GM21526 (cell line): ENCODE results near the gene ORAI3.

Source experiments
- ATAC-seq: cut with Tn5 transposase; IDR thresholded peaks from one replicate; pipeline ENCODE4 v1.9.1; 2021; ENCODE audit warnings: moderate library complexity; ENCODE audit not compliant: unreplicated experiment, low FRiP score

Gene ORAI3

DNA sequence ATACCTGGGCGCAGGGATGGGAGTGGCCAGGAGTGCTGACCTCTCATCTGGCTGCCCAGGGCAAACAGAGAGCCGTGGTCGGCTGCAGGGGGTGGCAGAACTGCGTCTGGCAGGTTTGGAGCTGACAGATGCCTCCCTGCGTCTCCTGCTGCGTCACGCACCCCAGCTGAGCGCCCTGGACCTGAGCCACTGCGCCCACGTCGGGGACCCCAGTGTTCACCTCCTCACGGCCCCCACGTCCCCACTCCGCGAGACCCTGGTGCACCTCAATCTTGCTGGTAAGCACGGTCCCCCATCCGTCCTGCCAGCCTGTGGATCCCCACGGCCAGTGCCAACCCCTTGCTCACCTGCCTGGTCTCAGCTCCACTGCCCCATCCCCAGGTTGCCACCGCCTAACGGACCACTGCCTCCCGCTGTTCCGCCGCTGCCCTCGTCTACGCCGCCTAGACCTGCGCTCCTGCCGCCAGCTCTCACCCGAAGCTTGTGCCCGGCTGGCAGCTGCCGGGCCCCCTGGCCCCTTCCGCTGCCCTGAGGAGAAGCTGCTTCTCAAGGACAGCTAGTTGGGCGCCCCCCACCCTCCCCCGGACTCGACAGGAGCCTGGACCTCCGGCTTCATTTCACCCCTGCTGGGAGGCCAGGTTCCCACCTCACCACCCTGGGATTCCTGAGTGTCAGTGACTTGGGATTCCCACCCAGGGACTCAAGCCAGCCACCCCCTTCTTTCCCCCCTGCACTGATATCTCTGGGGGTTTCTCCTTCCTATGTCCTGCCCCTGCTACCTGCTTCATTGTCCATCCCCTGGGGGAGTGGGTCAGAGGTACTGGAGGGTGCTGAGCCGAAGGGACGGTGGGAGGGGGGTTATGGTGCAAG lies 2.0 kb upstream of the ORAI3 start:
- no peak for ATAC-seq

DNA sequence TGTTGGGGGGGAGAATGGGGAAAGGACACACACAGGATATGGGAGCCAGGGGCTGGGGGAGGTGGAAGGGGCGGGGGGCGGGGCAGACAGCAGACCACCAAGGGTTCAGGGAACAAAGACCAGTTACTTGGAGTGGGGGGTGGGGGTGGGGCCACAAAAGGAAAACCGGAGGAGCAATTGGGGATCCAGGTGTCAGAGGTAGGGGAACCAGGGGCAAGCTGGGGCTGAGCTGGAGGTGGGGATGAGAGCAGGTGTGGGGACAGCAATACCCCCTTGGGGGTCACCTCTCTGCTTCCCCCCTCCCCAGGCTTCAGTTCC lies 1.4 kb upstream of the ORAI3 start:
- no peak for ATAC-seq

DNA sequence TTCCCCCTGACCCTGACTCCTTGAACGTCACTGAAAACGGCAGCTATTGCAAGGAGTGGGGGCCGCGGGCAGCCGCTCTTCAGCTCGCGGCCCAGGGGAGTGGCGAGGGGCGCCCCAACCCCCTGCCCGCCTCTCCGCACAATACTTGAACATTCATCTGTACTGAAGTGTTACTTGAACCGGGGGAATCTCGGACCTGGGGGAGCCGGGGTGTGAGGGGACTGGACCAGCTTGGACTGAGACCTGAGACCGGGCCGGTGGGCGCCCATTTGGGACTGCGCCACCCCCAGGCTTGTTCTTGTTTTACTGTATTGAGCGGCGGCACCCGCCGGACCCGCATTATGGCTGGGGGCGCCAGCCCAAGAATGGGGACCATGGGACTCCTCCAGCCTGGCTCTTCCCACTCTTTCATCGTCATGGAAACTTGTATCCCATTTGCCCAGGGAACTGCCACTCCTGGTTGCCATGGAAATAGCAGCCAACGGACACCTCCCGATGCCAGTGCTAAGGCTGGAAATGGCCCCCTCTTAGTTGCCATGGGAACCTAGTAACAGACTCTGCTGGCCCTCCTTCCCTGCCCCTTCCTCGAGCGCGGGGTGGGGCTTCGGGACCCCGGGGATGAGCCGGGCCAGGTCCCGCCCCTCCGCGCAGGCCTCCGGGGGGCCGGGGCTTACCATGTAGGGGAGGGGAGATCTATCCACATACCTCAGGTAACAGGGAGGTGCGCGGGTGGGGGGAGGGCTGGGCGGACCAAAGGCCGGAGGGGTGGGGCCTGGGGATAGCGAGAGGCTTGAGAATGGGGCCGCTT lies 805 bp upstream of the ORAI3 start:
- no peak for ATAC-seq

DNA sequence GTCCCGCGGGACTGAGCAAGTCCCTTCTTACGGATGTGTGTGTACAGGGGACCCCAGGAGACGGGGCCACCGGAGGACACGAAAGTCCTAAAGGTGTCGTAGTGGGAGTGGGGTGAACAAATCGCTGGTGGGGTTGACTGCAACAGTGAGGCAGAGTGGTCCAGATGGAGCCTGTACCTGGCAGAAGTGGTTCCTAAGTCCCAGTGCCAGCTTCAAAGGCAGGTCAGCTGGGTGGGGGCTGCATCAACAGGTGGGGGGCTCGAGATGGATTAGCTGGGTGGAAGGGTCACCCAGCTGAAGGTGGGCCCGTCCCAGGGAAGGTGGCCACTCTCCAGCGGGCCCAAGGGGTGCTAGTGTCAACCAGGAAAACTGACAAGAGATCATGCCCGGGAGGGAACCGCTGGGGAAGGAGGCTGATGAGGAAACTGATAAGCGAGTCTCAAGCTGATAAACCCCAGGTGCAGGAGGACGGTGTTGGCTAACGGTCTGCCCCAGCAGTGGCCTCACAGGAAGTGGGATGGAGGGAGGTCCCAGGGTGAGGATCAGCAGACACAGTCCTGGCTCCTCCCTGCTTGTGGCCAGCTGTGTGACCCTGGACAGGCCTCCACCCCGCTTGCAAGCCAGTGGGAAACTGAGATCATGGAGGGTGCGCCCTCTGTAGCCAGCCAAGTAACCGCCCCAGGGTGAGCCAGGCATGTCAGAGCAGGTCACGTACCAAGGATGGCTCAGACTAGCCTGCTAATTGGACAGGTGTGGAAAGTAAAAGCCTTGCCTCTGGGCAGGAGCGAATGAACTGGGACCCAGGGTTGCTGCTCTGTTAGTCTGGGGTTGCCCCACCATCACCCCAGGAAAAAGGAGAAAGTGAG lies 1.0 kb downstream of the ORAI3 start:
- no peak for ATAC-seq

DNA sequence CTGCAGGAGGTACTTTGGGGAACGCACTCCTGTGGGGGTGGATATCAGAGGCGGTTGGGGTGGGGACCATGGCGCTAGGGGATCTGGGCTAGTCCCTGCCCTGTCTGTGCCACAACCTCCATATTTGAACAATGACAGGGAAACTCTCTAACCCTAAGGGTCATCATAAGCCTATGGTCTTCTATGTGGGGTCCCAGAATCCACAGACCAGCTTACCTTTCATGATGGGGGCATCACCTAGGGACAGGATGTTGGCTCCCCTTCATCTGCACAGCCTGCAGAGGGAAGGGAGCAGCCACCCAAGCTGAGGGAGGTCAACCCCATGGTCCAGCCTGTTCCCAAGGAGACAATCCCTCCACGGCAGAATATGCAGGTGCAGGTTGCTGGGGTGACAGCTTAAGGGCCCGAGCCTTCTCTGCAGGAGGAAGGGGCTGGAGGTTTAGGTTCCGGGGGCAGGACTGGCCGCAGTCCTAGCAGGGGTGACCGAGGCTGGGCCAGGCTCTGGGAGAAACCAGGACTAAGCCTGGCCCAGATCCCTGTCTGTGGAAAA lies 1.7 kb downstream of the ORAI3 start:
- no peak for ATAC-seq

DNA sequence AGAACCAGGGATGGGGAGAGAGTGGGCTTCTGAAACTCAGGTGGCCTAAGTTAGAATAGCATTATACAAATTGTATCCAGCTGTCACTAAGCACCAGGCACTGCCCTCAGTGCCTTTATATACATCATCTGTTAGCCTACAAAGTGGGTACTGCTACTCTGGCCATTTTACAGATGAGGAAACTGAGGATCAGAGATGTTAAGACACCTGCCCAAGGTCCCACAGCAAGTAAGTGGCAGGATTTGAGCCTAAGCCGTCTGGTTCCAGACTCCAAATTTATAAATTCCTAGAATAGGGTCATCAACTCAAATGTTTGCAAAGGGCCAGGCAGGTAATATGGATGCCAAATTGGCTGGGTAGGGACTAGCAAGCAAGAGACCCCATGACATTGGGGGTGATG lies 2.3 kb downstream of the ORAI3 start:
- no peak for ATAC-seq

DNA sequence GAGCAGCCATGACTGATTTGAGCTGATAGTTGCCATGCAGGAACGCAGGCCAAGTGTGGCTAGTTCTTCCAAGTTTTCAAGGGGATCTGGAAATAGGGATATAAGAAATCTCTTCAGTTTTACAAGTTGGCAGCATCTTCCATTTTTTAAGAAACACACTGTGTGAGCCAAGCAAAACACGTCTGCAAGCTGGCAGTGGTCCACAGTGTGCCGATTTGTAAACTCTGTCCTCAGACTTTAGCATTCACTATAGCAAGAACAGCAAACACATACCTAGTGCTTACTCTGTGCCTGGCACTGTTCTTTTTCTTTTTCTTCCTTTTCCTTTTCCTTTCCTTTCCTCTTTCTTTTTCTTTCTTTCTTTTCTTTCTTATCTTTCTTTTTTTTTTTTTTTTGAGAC lies 2.9 kb downstream of the ORAI3 start:
- no peak for ATAC-seq

DNA sequence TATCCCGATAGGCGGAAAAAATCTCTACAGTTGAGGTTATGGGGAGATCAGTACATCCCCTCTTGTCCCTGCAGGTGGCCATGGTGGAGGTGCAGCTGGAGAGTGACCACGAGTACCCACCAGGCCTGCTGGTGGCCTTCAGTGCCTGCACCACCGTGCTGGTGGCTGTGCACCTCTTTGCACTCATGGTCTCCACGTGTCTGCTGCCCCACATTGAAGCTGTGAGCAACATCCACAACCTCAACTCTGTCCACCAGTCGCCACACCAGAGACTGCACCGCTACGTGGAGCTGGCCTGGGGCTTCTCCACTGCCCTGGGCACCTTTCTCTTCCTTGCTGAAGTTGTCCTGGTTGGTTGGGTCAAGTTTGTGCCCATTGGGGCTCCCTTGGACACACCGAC lies 4.2 kb downstream of the ORAI3 start:
- no peak for ATAC-seq

DNA sequence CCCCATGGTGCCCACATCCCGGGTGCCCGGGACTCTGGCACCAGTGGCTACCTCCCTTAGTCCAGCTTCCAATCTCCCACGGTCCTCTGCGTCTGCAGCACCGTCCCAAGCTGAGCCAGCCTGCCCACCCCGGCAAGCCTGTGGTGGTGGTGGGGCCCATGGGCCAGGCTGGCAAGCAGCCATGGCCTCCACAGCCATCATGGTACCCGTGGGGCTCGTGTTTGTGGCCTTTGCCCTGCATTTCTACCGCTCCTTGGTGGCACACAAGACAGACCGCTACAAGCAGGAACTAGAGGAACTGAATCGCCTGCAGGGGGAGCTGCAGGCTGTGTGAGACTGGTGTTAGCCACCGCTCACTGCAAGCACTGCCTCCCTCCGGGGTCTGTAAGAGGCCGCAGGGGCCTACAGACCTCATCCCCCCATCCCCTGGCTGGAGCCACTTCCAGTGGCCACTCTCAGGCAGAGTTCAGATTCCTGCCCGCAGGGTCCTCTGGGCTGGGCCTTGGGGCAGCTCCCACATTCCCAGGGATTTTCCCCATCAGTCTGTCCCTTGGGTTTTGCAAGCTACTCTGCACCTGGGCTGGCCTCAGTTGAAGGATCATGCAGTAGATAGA lies 4.8 kb downstream of the ORAI3 start:
- no peak for ATAC-seq

DNA sequence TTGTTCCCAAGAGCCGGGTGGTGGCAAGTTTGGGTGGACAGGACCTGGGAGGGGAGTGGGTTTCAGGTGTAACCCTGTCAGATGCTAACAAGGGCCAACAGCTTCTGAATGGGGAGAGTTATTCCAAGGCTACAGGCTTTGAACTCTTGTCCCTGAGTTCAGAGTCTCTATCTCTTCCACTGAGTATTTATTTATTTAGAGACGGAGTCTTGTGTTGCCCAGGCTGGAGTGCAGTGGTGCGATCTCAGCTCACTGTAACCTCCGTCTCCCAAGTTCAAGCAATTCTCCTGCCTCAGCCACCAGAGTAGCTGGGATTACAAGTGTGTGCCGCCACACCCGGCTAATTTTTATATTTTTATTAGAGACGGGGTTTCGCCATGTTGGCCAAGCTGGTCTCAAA lies 6.1 kb downstream of the ORAI3 start:
- ATAC-seq = no peak

DNA sequence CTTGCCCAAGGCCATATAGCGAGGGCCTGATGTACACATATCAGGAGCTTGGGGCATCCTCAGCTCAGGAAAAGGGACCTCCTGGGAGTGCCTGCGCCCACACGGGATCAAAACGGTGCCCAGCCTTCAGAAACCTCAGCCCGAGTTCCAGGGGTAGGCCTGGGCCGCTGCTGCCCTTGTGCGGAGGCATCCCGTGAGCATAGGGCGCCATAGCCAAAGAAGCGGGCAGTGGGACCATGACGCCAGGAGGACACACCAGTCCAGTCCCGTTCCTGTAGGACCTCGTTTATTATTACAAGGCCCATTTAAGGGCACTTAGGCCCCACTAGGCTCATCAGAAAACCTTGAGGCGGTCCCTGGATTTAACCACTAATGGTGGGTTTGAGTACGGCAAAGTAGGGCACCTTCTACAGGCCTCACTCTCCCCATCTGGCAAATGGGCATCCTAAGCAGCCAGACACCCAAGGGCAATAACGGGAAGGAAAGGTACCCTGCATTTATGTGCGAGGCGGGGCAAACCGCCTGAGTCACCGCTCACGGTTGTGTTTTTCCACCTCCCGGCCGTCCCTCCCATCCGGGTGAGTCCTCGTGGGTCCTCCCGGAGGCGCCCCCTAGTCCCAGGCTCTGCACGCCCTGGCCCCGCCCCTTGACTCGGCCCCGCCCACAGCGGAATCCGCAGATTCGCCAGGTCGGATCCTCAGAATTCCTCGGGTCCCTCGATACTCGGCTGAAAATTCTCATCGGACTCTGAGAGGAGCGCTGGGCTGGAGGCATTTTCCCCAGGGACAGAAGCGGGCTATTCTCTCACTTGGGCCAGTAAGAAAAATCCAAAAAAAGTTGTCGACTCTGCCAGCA lies 8.0 kb downstream of the ORAI3 start:
- ATAC-seq = peak; percentile 40

DNA sequence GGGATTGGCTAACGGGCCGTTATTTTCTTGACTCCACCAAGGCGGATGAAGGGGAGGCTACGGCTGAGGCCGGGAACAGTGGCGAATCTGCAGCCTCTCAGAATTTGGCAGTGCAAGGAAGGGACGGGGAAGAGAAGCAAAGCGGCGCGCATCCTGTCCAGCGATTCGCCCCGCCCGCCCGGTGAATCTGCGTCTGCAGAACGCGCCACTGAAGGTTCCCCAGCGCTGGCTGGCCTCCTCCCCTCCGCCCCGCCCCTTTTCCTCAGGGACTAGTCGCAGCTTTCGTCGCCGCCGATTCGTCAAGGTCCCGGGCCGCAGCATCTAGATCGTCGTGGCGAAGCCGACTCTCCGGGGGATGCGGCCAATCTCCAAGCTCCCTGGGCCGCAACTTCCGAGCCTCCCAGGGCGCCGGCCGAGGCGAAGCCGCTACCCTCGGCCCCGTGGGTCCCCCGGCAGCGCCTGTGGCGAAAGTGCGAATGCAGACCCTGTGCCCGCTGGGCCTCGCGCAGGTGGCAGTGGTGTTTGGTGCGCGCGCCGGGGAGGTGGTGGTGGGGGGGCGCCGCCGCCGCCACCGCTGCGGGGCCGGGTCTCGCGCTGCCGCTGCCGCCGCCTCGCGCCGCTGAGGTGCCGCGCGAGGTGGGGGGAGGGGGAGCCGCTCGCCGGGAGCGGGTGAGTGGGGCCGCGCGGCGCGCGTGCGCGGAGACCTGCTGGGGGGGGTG lies 8.7 kb downstream of the ORAI3 start, which contains the start of gene SETD1A:
SETD1A (plus strand) TSS at position 299 of the 719 bp plus-strand sequence. CDS start 978 bp downstream, outside the sequence.
- peak; percentile 64 for ATAC-seq

DNA sequence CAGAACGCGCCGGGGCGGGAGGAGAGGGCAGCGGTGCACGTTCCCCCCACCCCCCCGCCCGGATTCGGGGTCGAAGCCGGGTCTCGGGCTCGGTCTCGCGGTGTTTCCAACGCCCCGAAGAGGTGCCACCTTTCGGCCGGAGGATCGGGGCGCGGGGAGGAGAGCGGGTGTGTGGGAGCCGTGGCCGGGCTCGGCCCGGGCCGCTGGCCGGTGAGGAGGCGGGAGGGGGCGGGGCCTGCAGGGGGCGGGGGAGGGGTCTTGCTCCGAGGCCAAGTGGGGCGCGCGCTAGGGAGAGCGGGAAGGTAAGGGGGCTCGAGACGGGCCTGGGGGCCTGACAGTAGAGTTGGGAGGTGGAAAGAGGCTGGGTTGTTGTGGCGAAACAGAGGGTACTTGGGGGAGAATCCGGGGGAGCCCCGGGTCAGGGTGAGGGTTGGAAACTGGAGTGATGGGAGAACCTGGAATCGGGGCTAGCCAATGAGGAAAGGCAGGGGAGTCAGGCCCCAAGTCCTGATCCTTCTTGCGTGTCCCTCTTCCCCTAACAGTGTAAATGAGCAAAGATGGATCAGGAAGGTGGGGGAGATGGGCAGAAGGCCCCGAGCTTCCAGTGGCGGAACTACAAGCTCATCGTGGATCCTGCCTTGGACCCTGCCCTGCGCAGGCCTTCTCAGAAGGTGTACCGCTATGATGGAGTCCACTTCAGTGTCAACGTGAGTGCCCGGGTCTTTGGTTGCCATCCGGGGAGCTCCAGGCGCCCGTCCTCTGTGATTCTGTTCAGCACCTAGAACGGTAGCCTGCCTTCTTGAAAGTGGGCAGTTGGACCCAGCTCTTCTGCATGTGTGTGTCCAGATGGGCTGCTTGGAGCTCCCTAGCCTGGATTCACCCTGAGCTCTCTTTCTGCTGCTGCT lies 9.6 kb downstream of the ORAI3 start:
- ATAC-seq = peak; percentile 18

DNA sequence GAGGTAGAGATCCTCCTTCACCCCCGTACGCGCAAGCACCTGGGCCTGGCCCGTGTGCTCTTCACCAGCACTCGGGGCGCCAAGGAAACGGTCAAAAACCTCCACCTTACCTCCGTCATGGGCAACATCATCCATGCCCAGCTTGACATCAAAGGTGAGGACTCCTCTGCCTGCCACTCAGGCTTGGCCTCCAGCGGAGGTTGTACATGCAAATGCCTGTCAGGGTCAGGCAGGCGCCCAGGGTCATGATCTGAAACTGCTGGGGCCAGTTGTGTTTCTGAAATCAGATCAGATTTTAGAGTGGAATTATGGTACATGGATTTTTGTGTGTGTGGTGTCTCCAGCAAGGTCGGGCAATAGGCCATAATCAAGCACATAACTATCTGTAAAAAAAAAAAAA lies 12.5 kb downstream of the ORAI3 start:
- ATAC-seq = no peak

DNA sequence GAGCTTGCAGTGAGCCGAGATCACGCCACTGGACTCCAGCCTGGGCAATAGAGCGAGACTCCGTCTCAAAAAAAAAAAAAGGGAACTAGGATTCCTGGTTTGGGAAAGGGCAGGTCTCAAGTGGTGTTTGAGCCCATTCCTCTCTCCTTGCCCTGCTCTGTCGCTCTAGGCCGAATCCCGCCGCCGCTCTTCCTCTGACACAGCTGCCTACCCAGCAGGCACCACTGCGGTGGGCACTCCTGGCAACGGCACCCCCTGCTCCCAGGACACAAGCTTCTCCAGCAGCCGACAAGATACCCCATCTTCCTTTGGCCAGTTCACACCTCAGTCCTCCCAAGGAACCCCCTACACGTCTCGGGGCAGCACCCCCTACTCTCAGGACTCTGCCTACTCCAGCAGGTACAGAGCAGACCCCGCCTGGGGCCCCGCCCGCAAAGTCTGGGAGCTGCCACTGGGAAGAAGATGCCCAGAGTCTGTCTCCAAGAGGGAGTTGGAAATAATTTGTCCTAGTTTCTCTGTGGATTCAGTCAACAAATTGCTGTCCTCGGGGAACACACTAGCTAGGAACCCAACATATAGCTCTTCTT lies 15.2 kb downstream of the ORAI3 start:
- ATAC-seq = no peak

DNA sequence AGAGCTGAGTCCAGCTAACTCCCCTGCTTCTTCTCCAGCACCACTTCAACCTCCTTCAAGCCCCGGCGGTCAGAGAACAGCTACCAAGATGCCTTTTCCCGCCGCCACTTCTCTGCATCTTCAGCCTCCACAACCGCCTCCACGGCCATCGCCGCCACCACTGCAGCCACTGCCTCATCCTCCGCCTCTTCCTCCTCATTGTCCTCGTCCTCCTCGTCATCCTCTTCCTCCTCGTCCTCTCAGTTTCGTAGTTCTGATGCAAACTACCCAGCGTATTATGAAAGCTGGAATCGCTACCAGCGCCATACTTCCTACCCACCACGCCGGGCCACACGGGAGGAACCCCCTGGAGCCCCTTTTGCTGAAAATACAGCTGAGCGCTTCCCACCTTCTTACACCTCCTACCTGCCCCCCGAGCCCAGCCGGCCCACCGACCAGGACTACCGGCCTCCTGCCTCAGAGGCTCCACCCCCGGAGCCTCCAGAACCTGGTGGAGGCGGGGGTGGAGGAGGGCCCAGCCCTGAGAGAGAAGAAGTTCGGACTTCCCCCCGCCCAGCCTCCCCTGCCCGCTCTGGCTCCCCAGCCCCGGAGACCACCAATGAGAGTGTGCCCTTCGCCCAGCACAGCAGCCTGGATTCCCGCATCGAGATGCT lies 15.8 kb downstream of the ORAI3 start:
- no peak for ATAC-seq

DNA sequence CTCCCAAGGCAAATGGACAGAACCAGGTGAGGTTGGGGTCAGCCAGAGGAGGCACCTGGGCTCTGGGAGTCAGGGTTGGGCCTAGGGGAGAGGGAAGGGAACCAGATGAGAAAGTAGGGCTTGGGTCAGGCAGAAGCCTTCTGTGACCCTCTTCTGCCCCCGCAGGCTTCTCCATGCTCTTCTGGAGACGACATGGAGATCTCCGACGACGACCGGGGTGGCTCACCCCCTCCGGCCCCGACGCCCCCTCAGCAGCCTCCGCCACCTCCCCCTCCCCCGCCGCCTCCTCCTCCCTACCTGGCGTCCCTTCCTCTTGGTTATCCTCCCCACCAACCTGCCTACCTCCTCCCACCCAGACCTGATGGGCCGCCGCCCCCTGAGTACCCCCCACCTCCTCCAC lies 16.6 kb downstream of the ORAI3 start:
- ATAC-seq = no peak
